ENCODE results near the gene APOBEC3G.
"Not testable (repeated sequence)": the region's sequence is repeated elsewhere in the genome, so short reads cannot be mapped to it uniquely, and the experiment has no call there.

The APOBEC3G gene

GRCh38 chr22:39077026-39077840, at the start of gene APOBEC3G:
APOBEC3G (plus strand) TSS chr22:39077275; CDS start chr22:39077362, 87 bp downstream.
- not testable (repeated sequence) for H3K4me1 ChIP-seq (ENCODE audit: insufficient read depth, poor library complexity, severe bottlenecking); DNase-seq (ENCODE audit: low spot score); H3K27me3 ChIP-seq (ENCODE audit: insufficient read depth, poor library complexity, severe bottlenecking); H3K9me3 ChIP-seq (ENCODE audit: severe bottlenecking); H3K36me3 ChIP-seq (ENCODE audit: low read depth); H3K27ac ChIP-seq (ENCODE audit: poor library complexity, severe bottlenecking)
- peak within 1 kb of the TSS; percentile 16 for H3K4me3 ChIP-seq (ENCODE audit: severe bottlenecking)
- ATAC-seq (ENCODE audit: low read depth) = peak; percentile 69

GRCh38 chr22:39027717-39028116, 49.4 kb upstream of the APOBEC3G start:
- no peak for TF ChIP-seq CTCF (IDR thresholded peaks at IDR 0.05; ENCODE audit: poor library complexity, severe bottlenecking)
- no peak for ATAC-seq (ENCODE audit: low read depth)
- DNase-seq (ENCODE audit: low spot score) = no peak
- Histone ChIP-seq H3K36me3 (ENCODE audit: low read depth) (no peaks in the 10 kb centered on the region), H3K4me3 (ENCODE audit: severe bottlenecking) (no peak overlapping the region), H3K4me1 (ENCODE audit: insufficient read depth, poor library complexity, severe bottlenecking) (no peaks in the 10 kb centered on the region), H3K27ac (ENCODE audit: poor library complexity, severe bottlenecking) (no peak overlapping the region), H3K9me3 (ENCODE audit: severe bottlenecking) (no peaks in the 10 kb centered on the region), H3K27me3 (ENCODE audit: insufficient read depth, poor library complexity, severe bottlenecking) (no peaks in the 10 kb centered on the region)

- TF ChIP-seq CTCF (IDR thresholded peaks at IDR 0.05; ENCODE audit: poor library complexity, severe bottlenecking) = no peak
- DNase-seq (ENCODE audit: low spot score) = no peak
- ATAC-seq (ENCODE audit: low read depth) = no peak
These were observed 48.8 kb upstream of the APOBEC3G start for GRCh38 chr22:39028281-39028680.

GRCh38 chr22:39029227-39029626, 47.8 kb upstream of the APOBEC3G start:
- ATAC-seq (ENCODE audit: low read depth) (no peak), DNase-seq (ENCODE audit: low spot score) (no peak)
- H3K36me3 ChIP-seq (ENCODE audit: low read depth) = no peaks in the 10 kb centered on the region
- no peaks in the 10 kb centered on the region for H3K9me3 ChIP-seq (ENCODE audit: severe bottlenecking)
- no peak overlapping the region for H3K4me3 ChIP-seq (ENCODE audit: severe bottlenecking)
- H3K4me1 ChIP-seq (ENCODE audit: insufficient read depth, poor library complexity, severe bottlenecking) = no peaks in the 10 kb centered on the region
- H3K27me3 ChIP-seq (ENCODE audit: insufficient read depth, poor library complexity, severe bottlenecking) = no peaks in the 10 kb centered on the region
- no peak overlapping the region for H3K27ac ChIP-seq (ENCODE audit: poor library complexity, severe bottlenecking)
- no peak for TF ChIP-seq CTCF (IDR thresholded peaks at IDR 0.05; ENCODE audit: poor library complexity, severe bottlenecking)

More at GRCh38 chr22:39028281-39028680, 48.8 kb upstream of the APOBEC3G start:
- no peaks in the 10 kb centered on the region for H3K9me3 ChIP-seq (ENCODE audit: severe bottlenecking)
- H3K36me3 ChIP-seq (ENCODE audit: low read depth) = no peaks in the 10 kb centered on the region
- no peak overlapping the region for H3K4me3 ChIP-seq (ENCODE audit: severe bottlenecking)
- H3K4me1 ChIP-seq (ENCODE audit: insufficient read depth, poor library complexity, severe bottlenecking) = no peaks in the 10 kb centered on the region
- no peak overlapping the region for H3K27ac ChIP-seq (ENCODE audit: poor library complexity, severe bottlenecking)
- no peaks in the 10 kb centered on the region for H3K27me3 ChIP-seq (ENCODE audit: insufficient read depth, poor library complexity, severe bottlenecking)

- DNase-seq (ENCODE audit: low spot score) (no peak), ATAC-seq (ENCODE audit: low read depth) (no peak)
- Histone ChIP-seq H3K27me3 (ENCODE audit: insufficient read depth, poor library complexity, severe bottlenecking) (no peaks in the 10 kb centered on the region), H3K4me3 (ENCODE audit: severe bottlenecking) (no peak overlapping the region), H3K36me3 (ENCODE audit: low read depth) (no peaks in the 10 kb centered on the region), H3K4me1 (ENCODE audit: insufficient read depth, poor library complexity, severe bottlenecking) (no peaks in the 10 kb centered on the region), H3K27ac (ENCODE audit: poor library complexity, severe bottlenecking) (no peak overlapping the region), H3K9me3 (ENCODE audit: severe bottlenecking) (no peaks in the 10 kb centered on the region)
- no peak for TF ChIP-seq CTCF (IDR thresholded peaks at IDR 0.05; ENCODE audit: poor library complexity, severe bottlenecking)
These were observed 46.4 kb upstream of the APOBEC3G start for GRCh38 chr22:39030705-39031104.

GRCh38 chr22:39031434-39032295, 45.4 kb upstream of the APOBEC3G start:
- not testable (repeated sequence) for H3K36me3 ChIP-seq (ENCODE audit: low read depth); H3K9me3 ChIP-seq (ENCODE audit: severe bottlenecking); H3K27me3 ChIP-seq (ENCODE audit: insufficient read depth, poor library complexity, severe bottlenecking); H3K4me3 ChIP-seq (ENCODE audit: severe bottlenecking); H3K4me1 ChIP-seq (ENCODE audit: insufficient read depth, poor library complexity, severe bottlenecking); ATAC-seq (ENCODE audit: low read depth); H3K27ac ChIP-seq (ENCODE audit: poor library complexity, severe bottlenecking); DNase-seq (ENCODE audit: low spot score)

GRCh38 chr22:39037071-39037470, 40.0 kb upstream of the APOBEC3G start:
- H3K27me3 ChIP-seq (ENCODE audit: insufficient read depth, poor library complexity, severe bottlenecking); H3K4me1 ChIP-seq (ENCODE audit: insufficient read depth, poor library complexity, severe bottlenecking); ATAC-seq (ENCODE audit: low read depth); H3K9me3 ChIP-seq (ENCODE audit: severe bottlenecking); DNase-seq (ENCODE audit: low spot score); H3K36me3 ChIP-seq (ENCODE audit: low read depth); H3K27ac ChIP-seq (ENCODE audit: poor library complexity, severe bottlenecking); H3K4me3 ChIP-seq (ENCODE audit: severe bottlenecking): not testable (repeated sequence)

Measured in RWPE2 (cell line).